ENCODE measurements around the gene PAQR5. TPM values are rescaled to one million over a fixed set of nuclear protein-coding genes. Genes with fewer than 3 reads are reported as not detected.
A peak's percentile ranks its signal among the peaks of the same experiment; 100 is the strongest.

Gene PAQR5
- total RNA-seq: under 1 TPM in 2 of 4 donors, not detected in 2; 0.36 to 0.83 TPM
- polyA plus RNA-seq: 10 to 100 TPM; 10.2 to 19.7 (median 14.0) TPM

GRCh38 chr15:69298697-69299441 is at the start of gene PAQR5:
TSS of gene PAQR5 (plus strand) at chr15:69298912. CDS start at chr15:69360081, 61,169 bp downstream.
- H3K4me1 ChIP-seq: peaks cover 0 to 15% (median 12%) of the 10 kb centered on the region in 4 donors
- peak within 1 kb of the TSS in 3 of 4 donors; percentile 43 to 53 (median 50) for H3K4me3 ChIP-seq
- no peak within 1 kb of the TSS for H3K27ac ChIP-seq
- H3K36me3 ChIP-seq: no peaks in the 10 kb centered on the region
- 1% methylated on average over 74 of the region's 74 CpGs for WGBS, 2 donors
- peaks cover 27 to 46% (median 28%) of the 10 kb centered on the region in 3 donors for H3K27me3 ChIP-seq
- TF ChIP-seq POLR2A (IDR thresholded peaks at IDR 0.05) (no peak), EP300 (IDR thresholded peaks at IDR 0.05) (no peak), CTCF (IDR thresholded peaks at IDR 0.05) (no peak), POLR2AphosphoS5 (IDR thresholded peaks at IDR 0.05) (no peak)
- intact Hi-C loops (cut with DNase I): no loop called here
- no peak for DNase-seq
- H3K9me3 ChIP-seq: no peaks in the 10 kb centered on the region

- 72 to 74% methylated on average over 3 of the region's 3 CpGs for WGBS, 2 donors
- Histone ChIP-seq H3K4me1 (peaks cover 0 to 3% (median 0%) of the 10 kb centered on the region in 4 donors), H3K27me3 (no peaks in the 10 kb centered on the region), H3K27ac (no peak overlapping the region), H3K4me3 (no peak overlapping the region), H3K36me3 (no peaks in the 10 kb centered on the region), H3K9me3 (no peaks in the 10 kb centered on the region)
- no peak for TF ChIP-seq POLR2AphosphoS5 (IDR thresholded peaks at IDR 0.05)
- no peak for TF ChIP-seq CTCF (IDR thresholded peaks at IDR 0.05)
- no peak for TF ChIP-seq POLR2A (IDR thresholded peaks at IDR 0.05)
- TF ChIP-seq EP300 (IDR thresholded peaks at IDR 0.05): no peak
- no peak for DNase-seq
- intact Hi-C loops (cut with DNase I): no loop called here
Measured at GRCh38 chr15:69253156-69253555, 45.6 kb upstream of the PAQR5 start.

GRCh38 chr15:69265347-69265955 is 33.3 kb upstream of the PAQR5 start:
- 30 to 52% methylated on average over 5 of the region's 5 CpGs for WGBS, 2 donors
- intact Hi-C loops (cut with DNase I): loop anchor here (2.0 to 5.0 kb wide), 2 partner anchors 103 to 207 kb away; partner anchors contain the start of gene GLCE
- no peak overlapping the region for H3K27ac ChIP-seq

GRCh38 chr15:69271217-69271616 is 27.5 kb upstream of the PAQR5 start:
- H3K27ac ChIP-seq: no peak overlapping the region
- H3K36me3 ChIP-seq: no peaks in the 10 kb centered on the region
- no peak overlapping the region for H3K4me3 ChIP-seq
- no peak for DNase-seq
- H3K9me3 ChIP-seq: no peaks in the 10 kb centered on the region
- H3K27me3 ChIP-seq: no peaks in the 10 kb centered on the region
- H3K4me1 ChIP-seq: no peaks in the 10 kb centered on the region
- intact Hi-C loops (cut with DNase I): no loop called here
- no peak for TF ChIP-seq EP300 (IDR thresholded peaks at IDR 0.05)
- no peak for TF ChIP-seq POLR2A (IDR thresholded peaks at IDR 0.05)
- TF ChIP-seq CTCF (IDR thresholded peaks at IDR 0.05): no peak
- no peak for TF ChIP-seq POLR2AphosphoS5 (IDR thresholded peaks at IDR 0.05)

More at GRCh38 chr15:69265347-69265955, 33.3 kb upstream of the PAQR5 start:
- H3K36me3 ChIP-seq: peaks cover 0 to 11% (median 2%) of the 10 kb centered on the region in 4 donors
- H3K9me3 ChIP-seq: no peaks in the 10 kb centered on the region
- no peak overlapping the region for H3K4me3 ChIP-seq
- TF ChIP-seq CTCF (IDR thresholded peaks at IDR 0.05): peak; percentile 11 to 51 (median 40)
- no peak for TF ChIP-seq POLR2AphosphoS5 (IDR thresholded peaks at IDR 0.05)
- H3K27me3 ChIP-seq: no peaks in the 10 kb centered on the region
- no peaks in the 10 kb centered on the region for H3K4me1 ChIP-seq
- no peak for DNase-seq

Measured in sigmoid colon (tissue), 7 donors.